ENCODE results near the gene NAXD.

DNA sequence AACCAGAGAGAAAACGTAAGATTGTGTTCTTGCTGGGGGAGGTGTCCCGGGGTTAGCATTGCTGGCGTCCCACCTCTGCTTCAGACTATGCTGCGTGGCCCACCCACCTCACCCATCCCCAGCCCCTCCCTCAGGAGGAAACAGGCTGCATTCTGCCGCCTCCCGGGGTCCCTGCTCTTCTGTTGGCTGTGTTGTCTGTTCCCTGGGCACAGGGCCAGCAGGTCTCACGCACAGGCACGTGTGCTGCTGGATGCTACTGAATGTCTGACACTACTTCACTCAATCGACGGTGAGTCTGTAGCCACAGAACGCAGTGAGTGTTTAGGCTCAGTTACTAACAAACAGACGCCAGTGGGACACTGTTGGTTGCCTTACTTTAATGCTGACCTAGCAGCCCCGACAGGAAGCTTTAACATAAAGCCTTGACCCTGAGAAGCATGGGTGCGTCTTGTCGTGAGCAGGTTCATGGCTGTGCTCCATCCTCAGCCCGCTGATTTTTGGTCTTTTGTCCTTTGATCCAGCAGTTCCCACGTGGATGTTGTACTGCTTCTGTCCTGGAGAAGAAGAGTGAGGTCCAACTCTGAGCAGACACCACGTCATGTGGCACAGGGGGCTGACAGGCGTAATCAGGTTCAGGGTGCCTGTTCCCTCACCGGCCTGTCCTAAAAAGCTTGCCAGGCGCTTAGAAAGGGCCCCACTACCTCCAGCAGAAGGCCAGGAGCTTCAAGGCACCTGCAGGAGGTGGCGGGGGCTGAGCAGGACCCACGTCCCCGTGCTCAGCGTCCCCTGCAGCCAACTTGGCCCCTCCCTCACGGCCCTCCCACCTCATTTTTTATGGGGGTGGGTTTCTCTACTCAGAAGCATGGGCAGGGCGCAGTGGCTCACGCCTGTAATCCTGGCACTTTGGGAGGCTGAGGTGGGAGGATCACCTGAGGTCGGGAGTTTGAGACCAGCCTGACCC, 26.0 kb downstream of the NAXD start:
- TF ChIP-seq CTCF (IDR thresholded peaks at IDR 0.05; ENCODE audit: insufficient read depth, low read length, poor library complexity, severe bottlenecking) (no peak), EZH2phosphoT487 (conservative IDR thresholded peaks at IDR 0.05; ENCODE audit: low read length) (no peak)

Data from SU-DHL-6 (cell line).